Measurements from ENCODE around the gene ALX4.

Gene ALX4

GRCh38 chr11:44328138-44328660 lies 18.3 kb upstream of the ALX4 start:
- no peaks in the 10 kb centered on the region for H3K36me3 Mint-ChIP-seq
- H3K4me1 Mint-ChIP-seq = no peaks in the 10 kb centered on the region
- H3K27me3 Mint-ChIP-seq = peaks cover 41% of the 10 kb centered on the region
- H3K4me3 Mint-ChIP-seq = no peak overlapping the region
- ATAC-seq (ENCODE audit: low read depth) (no peak), DNase-seq (ENCODE audit: low spot score in 2 of 2) (no peak)
- H3K27ac Mint-ChIP-seq = no peak overlapping the region
- no peaks in the 10 kb centered on the region for H3K9me3 Mint-ChIP-seq

GRCh38 chr11:44327730-44328129 lies 17.8 kb upstream of the ALX4 start:
- ATAC-seq (ENCODE audit: low read depth) (no peak), DNase-seq (ENCODE audit: low spot score in 2 of 2) (no peak)
- H3K27ac Mint-ChIP-seq = no peak overlapping the region
- no peaks in the 10 kb centered on the region for H3K4me1 Mint-ChIP-seq
- H3K27me3 Mint-ChIP-seq = peaks cover 43% of the 10 kb centered on the region
- no peaks in the 10 kb centered on the region for H3K36me3 Mint-ChIP-seq
- no peaks in the 10 kb centered on the region for H3K9me3 Mint-ChIP-seq
- no peak overlapping the region for H3K4me3 Mint-ChIP-seq

- H3K9me3 Mint-ChIP-seq = no peaks in the 10 kb centered on the region
- no peak for ATAC-seq (ENCODE audit: low read depth)
Measured at GRCh38 chr11:44326615-44327475, 16.9 kb upstream of the ALX4 start.

GRCh38 chr11:44325698-44326097 lies 15.8 kb upstream of the ALX4 start:
- peaks cover 42% of the 10 kb centered on the region for H3K27me3 Mint-ChIP-seq
- no peak for DNase-seq (ENCODE audit: low spot score in 2 of 2)

More at GRCh38 chr11:44326615-44327475, 16.9 kb upstream of the ALX4 start:
- Mint-ChIP-seq H3K4me3 (no peak overlapping the region), H3K27me3 (peaks cover 43% of the 10 kb centered on the region), H3K27ac (no peak overlapping the region), H3K4me1 (no peaks in the 10 kb centered on the region), H3K36me3 (no peaks in the 10 kb centered on the region)
- DNase-seq (ENCODE audit: low spot score in 2 of 2) = no peak

GRCh38 chr11:44324749-44325525 lies 15.0 kb upstream of the ALX4 start:
- no peaks in the 10 kb centered on the region for H3K4me1 Mint-ChIP-seq
- H3K27me3 Mint-ChIP-seq = peaks cover 46% of the 10 kb centered on the region
- ATAC-seq (ENCODE audit: low read depth) (no peak), DNase-seq (ENCODE audit: low spot score in 2 of 2) (no peak)
- H3K9me3 Mint-ChIP-seq = no peaks in the 10 kb centered on the region
- no peaks in the 10 kb centered on the region for H3K36me3 Mint-ChIP-seq
- H3K27ac Mint-ChIP-seq = no peak overlapping the region
- H3K4me3 Mint-ChIP-seq = no peak overlapping the region

More at GRCh38 chr11:44325698-44326097, 15.8 kb upstream of the ALX4 start:
- no peak overlapping the region for H3K4me3 Mint-ChIP-seq
- H3K9me3 Mint-ChIP-seq = no peaks in the 10 kb centered on the region
- no peak overlapping the region for H3K27ac Mint-ChIP-seq
- H3K36me3 Mint-ChIP-seq = no peaks in the 10 kb centered on the region
- ATAC-seq (ENCODE audit: low read depth) = no peak
- H3K4me1 Mint-ChIP-seq = no peaks in the 10 kb centered on the region

- no peaks in the 10 kb centered on the region for H3K4me1 Mint-ChIP-seq
Measured at GRCh38 chr11:44324222-44324621, 14.3 kb upstream of the ALX4 start.

GRCh38 chr11:44322243-44322642 lies 12.3 kb upstream of the ALX4 start:
- Mint-ChIP-seq H3K4me3 (no peak overlapping the region), H3K36me3 (no peaks in the 10 kb centered on the region)
- DNase-seq (ENCODE audit: low spot score in 2 of 2) = no peak

More at GRCh38 chr11:44324222-44324621, 14.3 kb upstream of the ALX4 start:
- Mint-ChIP-seq H3K9me3 (no peaks in the 10 kb centered on the region), H3K4me3 (no peak overlapping the region), H3K36me3 (no peaks in the 10 kb centered on the region), H3K27ac (no peak overlapping the region), H3K27me3 (peaks cover 42% of the 10 kb centered on the region)
- DNase-seq (ENCODE audit: low spot score in 2 of 2) (no peak), ATAC-seq (ENCODE audit: low read depth) (no peak)

GRCh38 chr11:44321059-44321458 lies 11.1 kb upstream of the ALX4 start:
- no peak for DNase-seq (ENCODE audit: low spot score in 2 of 2)
- no peak for ATAC-seq (ENCODE audit: low read depth)
- Mint-ChIP-seq H3K36me3 (no peaks in the 10 kb centered on the region), H3K9me3 (no peaks in the 10 kb centered on the region), H3K4me1 (no peaks in the 10 kb centered on the region), H3K27ac (no peak overlapping the region), H3K4me3 (no peak overlapping the region), H3K27me3 (peaks cover 39% of the 10 kb centered on the region)

More at GRCh38 chr11:44322243-44322642, 12.3 kb upstream of the ALX4 start:
- no peaks in the 10 kb centered on the region for H3K9me3 Mint-ChIP-seq
- no peak overlapping the region for H3K27ac Mint-ChIP-seq
- no peaks in the 10 kb centered on the region for H3K4me1 Mint-ChIP-seq
- H3K27me3 Mint-ChIP-seq = peaks cover 44% of the 10 kb centered on the region
- ATAC-seq (ENCODE audit: low read depth) = no peak

GRCh38 chr11:44320289-44320973 lies 10.5 kb upstream of the ALX4 start:
- Mint-ChIP-seq H3K9me3 (no peaks in the 10 kb centered on the region), H3K36me3 (no peaks in the 10 kb centered on the region), H3K4me1 (peaks cover 3% of the 10 kb centered on the region), H3K27me3 (peaks cover 39% of the 10 kb centered on the region), H3K27ac (no peak overlapping the region), H3K4me3 (no peak overlapping the region)
- no peak for DNase-seq (ENCODE audit: low spot score in 2 of 2)
- no peak for ATAC-seq (ENCODE audit: low read depth)

- H3K4me1 Mint-ChIP-seq = peaks cover 8% of the 10 kb centered on the region
- no peaks in the 10 kb centered on the region for H3K36me3 Mint-ChIP-seq
- H3K4me3 Mint-ChIP-seq = no peak overlapping the region
- H3K9me3 Mint-ChIP-seq = peaks cover 3% of the 10 kb centered on the region
- peaks cover 46% of the 10 kb centered on the region for H3K27me3 Mint-ChIP-seq
- no peak for ATAC-seq (ENCODE audit: low read depth)
- DNase-seq (ENCODE audit: low spot score in 2 of 2) = no peak
- no peak overlapping the region for H3K27ac Mint-ChIP-seq
Measured at GRCh38 chr11:44319552-44320288, 9.8 kb upstream of the ALX4 start.

- DNase-seq (ENCODE audit: low spot score in 2 of 2) = no peak
- H3K36me3 Mint-ChIP-seq = no peaks in the 10 kb centered on the region
- no peak for ATAC-seq (ENCODE audit: low read depth)
- H3K27ac Mint-ChIP-seq = no peak overlapping the region
- peaks cover 12% of the 10 kb centered on the region for H3K4me1 Mint-ChIP-seq
- peaks cover 47% of the 10 kb centered on the region for H3K27me3 Mint-ChIP-seq
- peaks cover 3% of the 10 kb centered on the region for H3K9me3 Mint-ChIP-seq
- H3K4me3 Mint-ChIP-seq = no peak overlapping the region
Measured at GRCh38 chr11:44319170-44319551, 9.2 kb upstream of the ALX4 start.

- peaks cover 12% of the 10 kb centered on the region for H3K4me1 Mint-ChIP-seq
- H3K9me3 Mint-ChIP-seq = peaks cover 3% of the 10 kb centered on the region
- no peak overlapping the region for H3K27ac Mint-ChIP-seq
- H3K4me3 Mint-ChIP-seq = no peak overlapping the region
- peaks cover 49% of the 10 kb centered on the region for H3K27me3 Mint-ChIP-seq
- H3K36me3 Mint-ChIP-seq = no peaks in the 10 kb centered on the region
- no peak for DNase-seq (ENCODE audit: low spot score in 2 of 2)
- ATAC-seq (ENCODE audit: low read depth) = no peak
Measured at GRCh38 chr11:44318369-44318768, 8.4 kb upstream of the ALX4 start.

GRCh38 chr11:44316659-44317240 lies 6.8 kb upstream of the ALX4 start:
- peak overlapping the region; percentile 21 for H3K4me3 Mint-ChIP-seq
- H3K9me3 Mint-ChIP-seq = peaks cover 3% of the 10 kb centered on the region
- H3K27ac Mint-ChIP-seq = no peak overlapping the region
- H3K27me3 Mint-ChIP-seq = peaks cover 51% of the 10 kb centered on the region
- peaks cover 12% of the 10 kb centered on the region for H3K4me1 Mint-ChIP-seq
- no peaks in the 10 kb centered on the region for H3K36me3 Mint-ChIP-seq
- no peak for ATAC-seq (ENCODE audit: low read depth)
- DNase-seq (ENCODE audit: low spot score in 2 of 2) = no peak

Data from memory B cell (primary cell).